Activated CD8-positive, alpha-beta memory T cell treated with anti-CD3 and anti-CD28 coated beads for 4 hours (primary cell): ENCODE data around the gene DCD.

Experiments
- DNase-seq, 2 donors: peaks; one replicate each; pipeline ENCODE4 v3.0.0-alpha.2; 2020; ENCODE audit warnings: low read depth in 2 of 2

Gene DCD

DNA sequence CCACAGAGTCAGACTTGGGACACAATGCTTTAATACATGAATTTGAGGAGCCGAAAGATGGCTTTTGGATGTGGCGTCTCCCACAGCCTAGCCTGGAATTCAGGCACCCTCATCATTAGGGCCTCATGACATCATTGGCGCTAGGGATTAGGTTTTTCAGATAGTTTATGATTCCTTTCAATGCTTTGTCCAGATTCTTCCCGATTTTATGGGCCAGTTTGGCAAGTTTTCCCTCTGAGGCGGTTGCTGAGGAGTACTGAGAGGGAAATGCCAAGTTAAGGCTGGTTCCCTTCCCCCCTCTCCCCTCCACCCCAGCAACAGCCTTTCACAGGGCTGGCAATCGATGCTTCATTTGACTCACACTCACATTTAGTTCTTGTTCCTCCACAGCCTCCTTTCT, 40.0 kb downstream of the DCD start:
- no peak for DNase-seq

DNA sequence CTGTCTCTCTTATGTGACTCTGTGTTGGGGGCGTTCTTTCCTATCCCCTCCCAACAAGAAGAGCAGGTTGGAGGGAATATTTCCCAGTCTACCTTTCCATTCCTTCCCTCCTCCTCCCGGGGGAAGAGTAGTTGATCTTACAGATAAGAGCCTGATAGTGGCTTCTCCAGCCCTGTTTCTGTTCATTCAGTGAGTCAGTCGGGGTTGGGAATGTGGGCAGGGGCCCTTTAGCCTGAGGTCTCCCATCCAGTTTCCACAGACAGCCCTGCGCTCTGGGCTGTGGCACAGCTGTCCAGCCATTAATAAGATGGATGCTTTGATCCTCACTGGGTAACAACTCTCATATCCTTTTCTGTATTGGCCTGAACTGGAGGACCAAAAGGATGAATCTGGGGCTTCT, 41.6 kb downstream of the DCD start:
- DNase-seq: no peak

DNA sequence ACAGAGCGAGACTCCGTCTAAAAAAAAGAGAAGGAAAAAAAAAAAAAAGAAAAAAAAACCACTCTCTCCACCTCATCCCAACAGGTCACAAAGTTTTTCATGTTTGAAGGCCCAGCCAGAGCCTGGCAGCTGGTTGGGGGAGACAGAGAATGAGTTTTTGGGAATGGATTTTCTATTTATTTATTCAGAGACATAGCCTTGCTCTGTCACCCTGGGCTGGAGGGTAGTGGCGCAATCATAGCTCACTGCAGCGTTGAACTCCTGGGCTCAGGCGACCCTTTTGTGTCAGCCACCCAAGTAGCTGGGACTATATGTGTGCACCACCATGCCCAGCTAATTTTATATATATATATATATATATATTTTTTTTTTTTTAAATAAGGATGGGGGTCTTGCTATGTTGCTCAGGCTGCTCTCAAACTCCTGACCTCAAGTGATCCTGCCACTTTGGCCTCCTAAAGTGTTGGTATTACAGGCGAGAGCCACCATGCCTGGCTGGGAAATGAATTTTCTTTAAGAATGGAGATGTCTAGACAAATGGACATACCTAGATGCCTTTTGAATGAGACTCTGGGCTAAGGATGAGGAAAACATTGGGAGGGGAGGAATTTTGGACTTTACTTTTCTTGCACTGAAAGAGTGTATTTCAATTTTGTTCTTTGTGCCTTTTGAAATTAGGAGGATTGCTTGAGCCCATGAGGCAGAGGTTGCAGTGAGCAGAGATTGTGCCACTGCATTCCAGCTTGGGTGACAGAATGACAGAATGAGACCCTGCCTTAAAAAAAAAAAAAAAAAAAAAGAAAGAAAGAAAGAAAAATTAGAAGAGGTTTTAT, 42.8 kb downstream of the DCD start:
- DNase-seq: no peak

- no peak for DNase-seq
Observed at GRCh38 chr12:54604436-54604835, 43.7 kb downstream of the DCD start.

DNA sequence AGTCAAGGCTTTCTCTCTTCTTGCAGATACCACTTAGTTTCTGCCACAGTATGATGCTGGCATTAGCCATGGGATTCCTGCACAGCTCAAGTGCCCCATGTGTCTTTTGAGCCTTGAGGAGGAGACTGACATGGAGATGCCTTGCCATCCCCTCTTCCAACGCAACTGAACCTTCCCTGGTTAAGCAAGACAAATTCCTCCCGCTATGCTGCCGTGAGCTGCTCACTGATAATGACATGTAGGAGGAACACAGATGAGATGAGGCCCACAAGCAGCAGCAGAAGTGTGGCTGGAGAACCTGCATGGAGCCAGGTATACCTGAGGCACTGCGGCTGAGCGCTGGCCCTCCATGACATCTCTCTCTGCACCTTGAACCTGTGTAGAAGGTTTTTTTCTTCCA, 44.3 kb downstream of the DCD start:
- DNase-seq: no peak

GRCh38 chr12:54603173-54603814, 44.9 kb downstream of the DCD start:
- peak; percentile 16 to 41 for DNase-seq

- DNase-seq: no peak
Observed at GRCh38 chr12:54602661-54603060, 45.5 kb downstream of the DCD start.

- no peak for DNase-seq
Observed at GRCh38 chr12:54601841-54602240, 46.3 kb downstream of the DCD start.

GRCh38 chr12:54598970-54599369, 49.2 kb downstream of the DCD start:
- DNase-seq: no peak

GRCh38 chr12:54596526-54596946, 51.6 kb downstream of the DCD start:
- DNase-seq: peak in 1 of 2 donors; percentile 8

DNA sequence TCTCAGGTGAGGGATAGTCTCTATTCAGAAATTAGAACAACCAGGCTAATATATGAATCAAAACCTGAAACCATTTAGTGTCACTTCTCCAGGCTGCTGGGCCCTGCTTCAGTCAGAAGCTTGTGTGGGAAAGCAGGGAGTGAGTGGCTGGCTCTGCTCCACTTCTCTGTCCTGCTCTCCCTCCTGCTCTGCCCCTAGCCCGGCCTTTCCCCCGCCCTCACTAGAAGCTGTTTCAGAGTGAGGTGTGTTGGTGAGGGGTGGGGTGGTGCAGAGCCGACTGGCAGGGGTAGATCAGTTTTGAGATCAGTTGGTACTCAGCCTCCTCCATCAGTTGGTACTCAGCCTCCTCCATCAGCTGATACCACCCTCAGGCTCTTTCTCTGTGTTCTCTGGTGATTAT, 52.7 kb downstream of the DCD start:
- no peak for DNase-seq
